Stimulated activated CD4-positive, alpha-beta T cell treated with anti-CD3 and anti-CD28 coated beads, Interleukin-1b, Interleukin-23, amount 100 ng/mL, for 24 hours (primary cell): ENCODE measurements around the gene DHCR24.

Experiments
- DNase-seq, 4 experiments: peaks; one replicate each; pipeline ENCODE4 v3.0.0-alpha.2; 2020; ENCODE audit warnings: low read depth in 4 of 4, low spot score in 1 of 4

The DHCR24 gene

DNA sequence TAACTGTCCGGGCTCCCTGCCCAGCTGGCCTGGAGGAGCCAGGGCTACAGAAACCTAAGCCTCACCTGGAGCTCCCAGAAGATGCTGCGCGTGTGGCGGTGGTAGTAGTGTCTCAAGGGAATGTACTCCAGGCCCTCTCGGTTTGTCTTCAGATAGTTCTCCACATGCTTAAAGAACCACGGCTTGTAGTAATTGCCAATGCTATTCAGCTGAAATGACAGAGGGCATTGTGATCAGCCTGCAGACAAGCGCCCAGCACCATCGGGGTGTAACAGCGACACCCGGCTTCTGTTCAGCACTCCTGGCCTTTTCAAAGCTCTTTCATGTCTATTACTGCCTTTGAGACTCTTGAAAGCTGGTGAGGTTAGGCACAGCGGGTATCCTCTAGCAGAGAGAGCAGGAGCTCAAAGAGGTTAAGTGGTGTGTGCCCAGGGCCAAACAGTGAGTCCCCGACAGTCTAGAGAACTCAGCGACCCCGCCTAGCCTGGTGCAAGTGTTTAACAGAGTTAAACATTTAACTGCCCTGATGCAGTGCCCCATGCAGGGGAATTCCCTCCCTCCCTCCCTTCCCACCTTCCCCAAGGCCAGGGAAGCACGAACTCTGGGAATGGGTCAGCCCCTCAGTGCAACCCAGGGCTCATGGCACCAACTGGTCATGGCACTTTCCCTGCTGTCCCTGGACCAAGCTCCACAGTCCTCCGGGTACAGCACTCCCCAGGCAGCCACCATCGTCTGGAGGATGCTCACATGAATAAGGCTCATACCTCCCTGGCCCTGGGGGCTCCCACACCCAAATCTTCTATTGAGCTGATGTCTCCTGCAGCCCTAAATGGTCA is 21.5 kb downstream of the DHCR24 start:
- no peak for DNase-seq

- DNase-seq: no peak
Measured at GRCh38 chr1:54864460-54865208, 22.4 kb downstream of the DHCR24 start.

DNA sequence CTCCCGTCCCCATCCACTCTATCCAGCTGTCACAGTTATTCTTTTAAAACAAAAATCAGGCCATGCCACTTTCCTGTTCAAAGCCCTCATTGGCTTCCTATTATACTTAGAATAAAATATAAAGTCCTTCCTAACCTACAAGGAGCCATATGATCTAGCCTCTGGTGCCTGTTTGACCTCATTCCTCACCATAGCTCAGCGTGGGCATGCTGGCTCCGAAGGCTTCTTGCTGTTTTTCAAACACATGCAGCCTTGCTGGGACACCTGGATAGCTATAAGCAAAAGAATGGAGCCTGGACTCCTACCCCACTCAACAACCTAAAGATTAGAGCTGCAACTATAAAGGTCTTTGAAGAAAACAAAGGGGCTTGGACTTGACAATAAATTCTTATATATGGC is 23.7 kb downstream of the DHCR24 start:
- DNase-seq: no peak

DNA sequence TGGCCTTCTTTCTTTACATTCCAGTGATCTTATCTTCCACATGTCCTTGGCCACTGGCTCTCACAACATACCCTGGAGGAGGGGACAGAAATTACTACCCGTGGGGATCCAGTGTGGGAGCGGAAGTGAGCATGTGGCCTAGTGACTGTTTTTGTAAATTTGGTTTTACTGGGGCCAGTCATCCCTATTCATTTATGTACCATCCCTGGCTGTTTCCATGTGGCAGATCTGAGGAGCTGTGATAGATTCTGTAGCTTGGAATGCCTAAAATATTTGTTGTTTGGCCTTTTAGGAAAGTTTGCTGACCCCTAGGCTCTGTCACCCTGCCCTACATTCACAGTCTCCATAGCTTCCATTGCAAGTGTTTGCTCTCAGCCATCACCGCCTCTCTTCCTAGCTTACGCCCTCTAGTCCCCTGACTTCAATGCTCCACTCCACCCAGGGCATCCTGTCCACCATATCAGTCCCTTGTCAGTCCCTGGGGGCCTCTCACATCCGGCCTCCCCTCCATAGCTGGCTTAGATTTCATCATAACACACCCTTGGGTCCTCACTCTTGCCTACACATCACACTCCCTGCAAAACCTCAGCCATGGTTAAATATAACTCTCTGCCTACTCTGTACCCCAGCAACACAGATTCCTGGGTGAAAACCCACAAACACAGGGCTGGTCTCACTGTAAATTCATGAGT is 25.8 kb downstream of the DHCR24 start:
- no peak for DNase-seq

DNA sequence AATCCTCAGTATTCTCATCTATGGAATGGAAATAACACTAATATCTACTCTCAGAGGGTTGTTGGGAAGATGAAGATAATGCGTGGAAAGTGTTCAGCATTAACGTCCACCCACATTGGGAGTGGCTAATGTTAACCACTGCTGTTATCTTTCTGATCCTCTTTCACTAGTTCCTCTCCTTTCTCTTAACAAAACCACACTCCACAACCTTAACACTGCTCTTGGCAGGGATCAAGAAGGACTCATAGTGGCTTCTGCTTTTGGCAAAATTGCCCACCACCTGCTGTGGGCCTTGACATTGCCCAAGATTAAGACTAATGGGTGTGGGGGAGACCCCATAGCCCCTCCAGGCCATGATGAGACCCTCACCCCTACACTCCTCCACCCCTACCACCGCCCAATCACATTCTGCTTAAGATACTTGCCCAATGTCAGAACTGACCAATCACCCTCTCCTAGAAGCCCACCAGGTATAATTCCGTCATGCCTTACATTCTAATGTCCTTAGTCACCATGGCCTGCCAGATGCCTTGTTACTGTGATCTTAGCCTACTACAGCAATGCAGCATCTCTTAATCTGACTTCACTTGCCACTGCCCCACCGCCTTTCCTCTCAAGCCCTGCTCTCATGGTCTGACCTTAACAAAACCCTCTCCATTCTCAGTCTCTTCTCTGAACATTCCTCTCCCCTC is 27.1 kb downstream of the DHCR24 start:
- no peak for DNase-seq

- no peak for DNase-seq
Measured at GRCh38 chr1:54857746-54858561, 29.0 kb downstream of the DHCR24 start.

GRCh38 chr1:54857141-54857540 is 29.9 kb downstream of the DHCR24 start:
- DNase-seq: no peak

- DNase-seq: no peak
Measured at GRCh38 chr1:54854381-54855020, 32.5 kb downstream of the DHCR24 start.

DNA sequence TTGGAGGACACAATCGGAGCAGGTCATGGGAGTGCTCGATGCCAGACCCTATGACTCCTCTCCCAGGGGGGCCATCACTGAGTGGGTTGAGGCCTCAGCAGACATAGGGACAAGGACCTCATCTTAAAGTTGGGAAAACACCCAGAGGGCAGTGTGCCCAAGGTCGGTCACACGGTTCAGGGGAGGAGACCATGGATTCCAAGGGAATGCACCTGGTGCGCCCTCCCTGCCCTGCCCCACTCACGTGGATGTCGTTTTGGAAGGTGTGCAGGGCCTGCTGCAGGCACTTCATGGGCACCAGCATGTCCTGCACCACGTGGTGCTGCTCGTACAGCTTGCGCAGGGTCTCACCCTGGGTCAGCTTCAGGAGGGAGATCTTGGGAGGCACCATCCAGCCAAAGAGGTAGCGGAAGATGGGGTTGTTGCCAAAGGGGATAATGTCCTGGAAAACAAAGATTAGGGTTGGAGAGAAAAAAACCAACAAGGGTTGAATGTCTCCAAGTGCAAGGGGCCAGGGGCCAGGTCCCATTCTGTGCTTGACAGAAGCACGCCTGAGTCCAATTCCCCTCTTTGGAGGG is 33.1 kb downstream of the DHCR24 start:
- no peak for DNase-seq

GRCh38 chr1:54853096-54853792 is 33.8 kb downstream of the DHCR24 start:
- DNase-seq: no peak

DNA sequence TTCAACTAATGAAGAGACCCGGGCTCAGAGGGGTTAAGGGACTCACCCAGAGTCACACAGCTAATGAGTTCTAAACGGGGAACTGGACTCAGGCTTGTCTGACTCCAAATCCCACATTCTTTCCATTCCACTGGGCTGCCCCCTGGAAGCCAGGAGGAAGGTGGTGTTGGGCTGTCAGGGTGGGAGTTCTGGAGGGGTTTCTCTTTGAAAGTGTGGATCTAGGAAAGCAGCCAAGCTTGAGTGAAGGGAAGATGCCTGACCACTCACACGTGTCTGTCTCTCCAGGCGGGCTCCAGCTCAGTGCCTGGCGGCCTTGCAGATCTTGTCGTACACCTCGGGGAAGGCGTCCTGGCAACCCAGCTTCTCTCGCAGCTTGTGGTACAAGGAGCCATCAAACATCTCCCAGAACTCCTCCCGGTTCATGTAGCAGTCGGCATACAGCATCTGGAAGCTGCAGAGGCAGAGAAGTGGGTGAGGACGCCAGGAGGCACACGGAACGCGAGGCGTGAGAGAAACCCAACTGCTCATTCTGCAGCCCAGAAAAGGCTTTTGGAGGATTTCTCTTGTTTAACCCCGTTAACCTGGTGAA is 35.0 kb downstream of the DHCR24 start:
- DNase-seq: no peak

GRCh38 chr1:54851406-54851805 is 35.6 kb downstream of the DHCR24 start:
- DNase-seq: no peak

DNA sequence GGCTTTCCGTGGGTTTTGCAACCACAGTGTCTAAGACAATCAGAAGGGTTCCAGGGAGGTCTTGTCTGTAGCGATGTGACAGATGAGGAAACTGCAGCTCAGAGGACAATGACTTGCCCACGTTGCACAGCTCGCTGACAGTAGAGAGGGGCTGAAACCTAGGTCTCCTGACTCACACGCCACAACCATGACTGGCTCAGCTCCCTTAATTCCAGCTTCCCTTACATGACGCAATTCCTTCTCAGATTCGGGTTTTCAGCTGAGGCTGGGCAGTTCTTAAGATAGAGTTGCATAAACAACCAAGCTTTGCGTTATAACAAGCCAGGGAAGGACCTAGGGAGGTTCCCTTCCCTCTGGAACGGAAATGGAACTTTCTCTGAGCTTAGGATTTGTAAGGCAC is 36.3 kb downstream of the DHCR24 start:
- no peak for DNase-seq

- DNase-seq: no peak
Measured at GRCh38 chr1:54850069-54850730, 36.8 kb downstream of the DHCR24 start.

- no peak for DNase-seq
Measured at GRCh38 chr1:54849219-54850068, 37.6 kb downstream of the DHCR24 start.

DNA sequence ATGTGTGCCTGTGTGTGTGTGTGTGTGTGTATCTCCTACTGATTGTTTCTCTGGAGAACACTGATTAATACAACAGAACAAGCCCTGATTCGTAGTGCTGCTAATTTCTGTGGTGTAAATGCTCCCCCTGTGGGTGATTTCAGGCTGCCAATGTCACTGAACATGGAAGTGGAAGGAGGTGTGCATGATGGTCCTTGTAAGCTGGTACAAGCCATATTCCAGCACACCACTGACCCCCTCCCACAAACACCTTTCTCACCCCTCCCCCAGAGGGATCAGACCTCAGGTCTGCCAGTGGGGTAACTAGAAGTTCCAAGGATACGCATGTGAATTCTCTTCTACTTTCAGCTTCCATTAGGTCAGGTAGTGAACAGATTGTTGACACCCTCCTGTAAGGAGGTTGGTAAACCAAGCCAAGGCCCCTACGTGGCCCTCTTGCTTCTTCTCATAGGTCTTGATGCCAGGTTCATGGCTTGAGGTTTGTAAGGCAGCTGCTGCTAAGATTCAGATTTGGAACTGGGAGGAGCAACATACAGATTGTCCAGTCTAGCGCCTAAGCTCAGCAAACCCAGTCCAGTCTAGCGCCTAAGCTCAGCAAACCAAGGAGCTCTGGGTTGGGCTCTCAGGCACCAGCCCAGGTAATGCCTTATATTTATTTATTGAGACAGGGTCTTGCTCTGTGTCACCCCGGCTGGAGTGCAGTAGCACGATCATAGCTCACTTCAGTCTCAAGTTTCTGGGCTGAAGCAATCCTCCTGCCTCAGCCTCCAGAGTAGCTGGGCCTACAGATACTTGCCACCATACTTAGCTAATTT is 38.7 kb downstream of the DHCR24 start:
- DNase-seq: no peak
